K562 (cell line): ENCODE data around the gene POU2F1. TPM values are rescaled to one million over a fixed set of nuclear protein-coding genes. Genes with fewer than 3 reads are reported as not detected.
A peak's percentile ranks its signal among the peaks of the same experiment; 100 is the strongest.

ENCODE experiments used
- ATF1 ChIP-seq, 2 experiments: fragments of 450-650 bp in 1 of 2; IDR thresholded peaks; 2 replicates each; pipeline ENCODE4 v1.6.1; 2016; ENCODE audit warnings: missing compliant biosample characterization in 1 of 2, missing genetic modification characterization in 1 of 2
- DACH1 ChIP-seq: fragments of 450-650 bp; IDR thresholded peaks from 2 replicates; pipeline ENCODE4 v1.6.1; 2018; ENCODE audit not compliant: partially characterized antibody
- HMG20A ChIP-seq: fragments of 450-650 bp; formaldehyde crosslinking; conservative IDR thresholded peaks from 2 replicates; pipeline ENCODE4 v1.4.0; 2020; ENCODE audit warnings: mild to moderate bottlenecking, mixed read lengths
- IFI16 ChIP-seq: fragments of 250-450 bp; sonication (Bioruptor Pico); IDR thresholded peaks from 2 replicates; pipeline ENCODE4 v2.1.2; 2022; ENCODE audit warnings: mild to moderate bottlenecking, inconsistent platforms
- NBN ChIP-seq: fragments of 450-650 bp; IDR thresholded peaks from 2 replicates; pipeline ENCODE4 v1.6.1; 2016; ENCODE audit warnings: low read depth, mild to moderate bottlenecking
- PHF21A ChIP-seq: fragments of 450-650 bp; IDR thresholded peaks from 2 replicates; pipeline ENCODE4 v1.6.1; 2017; ENCODE audit warnings: low read depth, borderline replicate concordance
- polyA plus RNA-seq, 8 experiments: library from polyadenylated mRNA; depleted of rRNA in 4 of 8; stranded (reverse) in 5 of 8; unstranded in 3 of 8; fragments of >200 nt; fragmentation: Nextera tagmentation in 2 of 8; fragmentation: Illumina TruSeq in 1 of 8; extraction: Ambion mirVana in 2 of 8; extraction: Trizol in 1 of 8; gene quantifications; 2 replicates each; pipeline versions ENCODE4 v1.2.1 to v1.2.3, GENCODE V29; 2011 to 2014; ENCODE audit warnings: inconsistent platforms in 1 of 8, missing spikeins in 1 of 8
- total RNA-seq, 7 experiments: library from RNA; depleted of rRNA in 6 of 7; stranded (reverse); fragments of >200 nt in 6 of 7; fragmentation: Illumina TruSeq in 2 of 7; extraction: Trizol in 2 of 7; gene quantifications; 2 replicates each; pipeline versions ENCODE4 v1.2.1 to v1.2.3, GENCODE V29; 2011 to 2021; ENCODE audit warnings: low replicate concordance in 1 of 7
- TF ChIP-seq, protein P1 (sequence below), 2 experiments: IDR thresholded peaks in 1 of 2; conservative IDR thresholded peaks in 1 of 2; 2 replicates each; pipeline ENCODE4 v1.6.1; 2016; ENCODE audit warnings: low read depth in 2 of 2, mild to moderate bottlenecking in 1 of 2, missing compliant biosample characterization in 1 of 2, missing genetic modification characterization in 1 of 2, moderate library complexity in 1 of 2
- TF ChIP-seq, protein P2 (sequence below): fragments of 250-450 bp; sonication (Bioruptor Pico); IDR thresholded peaks from 2 replicates; pipeline ENCODE4 v1.4.0; 2020
- TF ChIP-seq, protein P3 (sequence below), 2 experiments: fragments of 450-650 bp; IDR thresholded peaks; 2 replicates each; pipeline ENCODE4 v1.6.1; 2016

POU2F1 gene
- total and polyA plus RNA-seq, 9 of the 15 experiments (the other 6 are each of a cell fraction or from before 2014, with no cell fraction given) = 2.6 to 22.3 (median 8.8) TPM

DNA sequence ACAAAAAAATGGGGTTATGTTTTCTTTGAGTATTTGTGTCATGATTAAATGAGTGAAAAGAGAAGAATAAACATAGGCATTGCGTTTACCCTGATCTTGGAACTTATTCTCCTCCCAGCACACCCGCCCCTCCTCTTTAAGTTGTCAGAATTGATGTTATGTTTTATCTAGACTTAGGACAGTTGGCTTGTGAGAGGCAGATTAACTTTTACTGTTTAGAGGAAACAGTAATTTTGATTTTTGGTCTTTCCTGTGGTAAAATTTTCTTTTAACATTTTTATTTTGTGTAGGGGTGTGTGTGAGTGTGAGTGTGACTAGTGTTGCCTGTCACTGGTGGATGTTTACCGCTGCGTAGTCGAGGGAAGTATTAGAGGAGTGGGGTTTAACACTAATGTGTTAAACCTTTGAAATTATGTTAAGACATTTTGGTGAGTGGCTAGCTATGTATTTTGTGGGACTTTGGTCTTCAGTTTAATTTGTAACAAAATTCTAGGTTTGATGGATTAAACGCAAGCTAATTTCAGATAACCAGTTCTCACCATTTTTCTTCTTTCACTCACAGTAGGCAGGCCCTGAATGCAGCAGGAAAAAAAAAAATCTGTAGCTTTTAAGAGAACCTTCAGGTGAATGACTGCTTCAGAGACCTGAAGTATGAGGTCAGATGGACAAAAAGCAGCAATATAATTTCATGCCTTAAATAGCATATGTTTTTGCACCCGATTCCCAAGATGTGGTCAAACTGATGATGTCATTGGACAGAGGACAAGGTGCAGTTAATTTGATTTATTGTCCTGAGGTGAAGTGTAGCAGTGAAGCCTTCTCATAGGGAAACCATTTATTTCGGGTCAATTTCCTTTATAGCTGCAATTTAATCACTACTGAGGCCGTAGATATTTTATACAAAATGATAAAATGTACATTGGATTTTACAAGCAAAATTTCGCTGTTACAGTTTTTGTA lies 2.7 kb downstream of the POU2F1 start (continued):
- TF ChIP-seq, protein P1, sequence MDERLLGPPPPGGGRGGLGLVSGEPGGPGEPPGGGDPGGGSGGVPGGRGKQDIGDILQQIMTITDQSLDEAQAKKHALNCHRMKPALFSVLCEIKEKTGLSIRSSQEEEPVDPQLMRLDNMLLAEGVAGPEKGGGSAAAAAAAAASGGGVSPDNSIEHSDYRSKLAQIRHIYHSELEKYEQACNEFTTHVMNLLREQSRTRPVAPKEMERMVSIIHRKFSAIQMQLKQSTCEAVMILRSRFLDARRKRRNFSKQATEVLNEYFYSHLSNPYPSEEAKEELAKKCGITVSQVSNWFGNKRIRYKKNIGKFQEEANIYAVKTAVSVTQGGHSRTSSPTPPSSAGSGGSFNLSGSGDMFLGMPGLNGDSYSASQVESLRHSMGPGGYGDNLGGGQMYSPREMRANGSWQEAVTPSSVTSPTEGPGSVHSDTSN (CRISPR knock-in tag; IDR thresholded peaks at IDR 0.05; ENCODE audit: low read depth) = no peak; the same call in 1 of the 2 replicates
- TF ChIP-seq, protein P1 (tag; conservative IDR thresholded peaks at IDR 0.05; ENCODE audit: low read depth) = peak; percentile 95
- TF ChIP-seq, protein P2, sequence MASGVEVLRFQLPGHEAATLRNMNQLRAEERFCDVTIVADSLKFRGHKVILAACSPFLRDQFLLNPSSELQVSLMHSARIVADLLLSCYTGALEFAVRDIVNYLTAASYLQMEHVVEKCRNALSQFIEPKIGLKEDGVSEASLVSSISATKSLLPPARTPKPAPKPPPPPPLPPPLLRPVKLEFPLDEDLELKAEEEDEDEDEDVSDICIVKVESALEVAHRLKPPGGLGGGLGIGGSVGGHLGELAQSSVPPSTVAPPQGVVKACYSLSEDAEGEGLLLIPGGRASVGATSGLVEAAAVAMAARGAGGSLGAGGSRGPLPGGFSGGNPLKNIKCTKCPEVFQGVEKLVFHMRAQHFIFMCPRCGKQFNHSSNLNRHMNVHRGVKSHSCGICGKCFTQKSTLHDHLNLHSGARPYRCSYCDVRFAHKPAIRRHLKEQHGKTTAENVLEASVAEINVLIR = 0 out of 2 replicates have a peak, but pooled peaks have one; percentile 18
- TF ChIP-seq, protein P3, sequence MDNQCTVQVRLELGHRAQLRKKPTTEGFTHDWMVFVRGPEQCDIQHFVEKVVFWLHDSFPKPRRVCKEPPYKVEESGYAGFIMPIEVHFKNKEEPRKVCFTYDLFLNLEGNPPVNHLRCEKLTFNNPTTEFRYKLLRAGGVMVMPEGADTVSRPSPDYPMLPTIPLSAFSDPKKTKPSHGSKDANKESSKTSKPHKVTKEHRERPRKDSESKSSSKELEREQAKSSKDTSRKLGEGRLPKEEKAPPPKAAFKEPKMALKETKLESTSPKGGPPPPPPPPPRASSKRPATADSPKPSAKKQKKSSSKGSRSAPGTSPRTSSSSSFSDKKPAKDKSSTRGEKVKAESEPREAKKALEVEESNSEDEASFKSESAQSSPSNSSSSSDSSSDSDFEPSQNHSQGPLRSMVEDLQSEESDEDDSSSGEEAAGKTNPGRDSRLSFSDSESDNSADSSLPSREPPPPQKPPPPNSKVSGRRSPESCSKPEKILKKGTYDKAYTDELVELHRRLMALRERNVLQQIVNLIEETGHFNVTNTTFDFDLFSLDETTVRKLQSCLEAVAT (IDR thresholded peaks at IDR 0.05) = peak; percentile 13 to 65; a peak in 1 of 4 replicates
- TF ChIP-seq IFI16 (CRISPR knock-in tag) (no peak), DACH1 (no peak), ATF1 (CRISPR knock-in tag; IDR thresholded peaks at IDR 0.05) (no peak), ATF1 (tag; IDR thresholded peaks at IDR 0.05) (peak; percentile 73), NBN (no peak; the same call in 1 of the 2 replicates), HMG20A (CRISPR knock-in tag) (no peak), PHF21A (no peak)
